Subcutaneous abdominal adipose tissue (tissue), 5 donors: ENCODE data around the gene ANKLE2.
A peak's percentile ranks its signal among the peaks of the same experiment; 100 is the strongest.
"Not testable (repeated sequence)": the region's sequence is repeated elsewhere in the genome, so short reads cannot be mapped to it uniquely, and the experiment has no call there.

Source experiments
- H3K27ac ChIP-seq: one replicate; pipeline ENCODE4 v1.7.0; 2013; ENCODE audit warnings: low read depth, mild to moderate bottlenecking, inconsistent platforms, low read length, moderate library complexity
- H3K27me3 ChIP-seq, 5 donors: one replicate each; pipeline ENCODE4 v1.7.0; 2013; ENCODE audit warnings: low read length in 5 of 5, inconsistent platforms in 1 of 5; ENCODE audit not compliant: control insufficient read depth in 5 of 5, insufficient read depth in 4 of 5
- H3K36me3 ChIP-seq, 5 donors: one replicate each; pipeline ENCODE4 v1.7.0; 2013; ENCODE audit warnings: low read length in 5 of 5; ENCODE audit not compliant: control insufficient read depth in 5 of 5, insufficient read depth in 5 of 5
- H3K4me1 ChIP-seq, 5 donors: one replicate each; pipeline ENCODE4 v1.7.0; 2013; ENCODE audit warnings: low read length in 5 of 5, mild to moderate bottlenecking in 3 of 5, moderate library complexity in 1 of 5; ENCODE audit not compliant: control insufficient read depth in 5 of 5, insufficient read depth in 5 of 5
- H3K4me3 ChIP-seq, 5 donors: one replicate each; pipeline ENCODE4 v1.7.0; 2013; ENCODE audit warnings: low read length in 5 of 5, low read depth in 1 of 5
- H3K9ac ChIP-seq, 5 donors: one replicate each; pipeline ENCODE4 v1.7.0; 2013; ENCODE audit warnings: low read length in 5 of 5, mild to moderate bottlenecking in 4 of 5, moderate library complexity in 3 of 5
- H3K9me3 ChIP-seq, 5 donors: one replicate each; pipeline ENCODE4 v1.7.0; 2013; ENCODE audit warnings: low read length in 5 of 5; ENCODE audit not compliant: control insufficient read depth in 5 of 5
- donor health status: healthy.
- donor health status: healthy.
- donor health status: healthy.
- donor health status: healthy.
- donor health status: healthy.

Gene ANKLE2

GRCh38 chr12:132761032-132761920 lies at the start of gene ANKLE2:
ANKLE2 (minus strand) TSS chr12:132761832; CDS start chr12:132761798, 34 bp downstream.
- Histone ChIP-seq H3K9me3 (no peaks in the 10 kb centered on the region), H3K27ac (peak within 1 kb of the TSS; percentile 95), H3K9ac (peak within 1 kb of the TSS; percentile 65 to 93 (median 90)), H3K36me3 (peaks cover 0 to 20% (median 0%) of the 10 kb centered on the region in 5 donors), H3K4me1 (peaks cover 5 to 28% (median 25%) of the 10 kb centered on the region in 5 donors), H3K27me3 (no peaks in the 10 kb centered on the region), H3K4me3 (peak within 1 kb of the TSS; percentile 75 to 92 (median 80))

DNA sequence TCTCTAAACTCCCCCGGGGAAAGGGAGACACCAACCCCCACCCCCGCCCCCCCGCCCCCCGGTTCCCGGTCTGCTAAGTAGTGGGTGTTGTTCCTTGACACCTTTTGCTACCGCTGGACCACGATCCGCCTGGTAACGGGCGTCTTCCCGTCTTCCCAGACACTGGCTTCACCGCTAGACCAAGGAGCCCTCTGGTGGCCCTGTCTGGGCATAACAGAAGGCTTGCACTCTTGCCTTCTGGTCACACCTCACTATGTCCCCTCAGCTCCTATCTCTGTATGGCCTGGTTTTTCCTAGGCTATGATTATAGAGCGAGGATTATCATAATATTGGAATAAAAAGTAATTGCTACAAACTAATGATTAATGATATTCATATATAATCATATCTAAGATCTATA lies 47.8 kb upstream of the ANKLE2 start:
- H3K27me3 ChIP-seq, H3K9me3 ChIP-seq, H3K4me1 ChIP-seq, H3K4me3 ChIP-seq, H3K27ac ChIP-seq, H3K9ac ChIP-seq: not testable (repeated sequence)
- H3K36me3 ChIP-seq, result peaks cover 12 to 82% (median 58%) of the 10 kb centered on the region in 5 donors

GRCh38 chr12:132807295-132808092 lies 45.9 kb upstream of the ANKLE2 start:
- Histone ChIP-seq H3K9me3 (no peaks in the 10 kb centered on the region), H3K27me3 (no peaks in the 10 kb centered on the region), H3K36me3 (peaks cover 8 to 82% (median 58%) of the 10 kb centered on the region in 5 donors), H3K9ac (no peak overlapping the region), H3K27ac (no peak overlapping the region), H3K4me1 (peaks cover 0 to 14% (median 12%) of the 10 kb centered on the region in 5 donors), H3K4me3 (no peak overlapping the region)

DNA sequence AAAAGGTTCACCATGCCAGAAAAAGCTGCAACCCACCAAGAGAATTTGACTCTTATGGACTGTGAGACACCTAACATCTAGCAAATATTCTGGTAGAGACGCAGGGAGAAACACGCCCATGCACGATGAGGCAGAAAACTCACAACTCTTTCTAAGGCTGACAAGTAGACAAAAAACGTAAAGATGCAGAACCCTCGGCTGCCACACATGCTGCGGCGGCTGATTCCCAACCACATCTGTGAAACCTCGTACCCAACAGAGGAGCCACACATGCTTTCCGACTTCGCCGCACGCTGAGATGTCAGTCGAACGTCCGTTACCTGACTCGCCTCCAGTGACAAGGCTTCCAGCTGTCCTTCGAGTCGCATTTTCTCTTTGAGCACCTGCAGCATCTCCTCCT lies 45.2 kb upstream of the ANKLE2 start:
- Histone ChIP-seq H3K36me3 (peaks cover 3 to 81% (median 56%) of the 10 kb centered on the region in 5 donors), H3K27me3 (no peaks in the 10 kb centered on the region)

DNA sequence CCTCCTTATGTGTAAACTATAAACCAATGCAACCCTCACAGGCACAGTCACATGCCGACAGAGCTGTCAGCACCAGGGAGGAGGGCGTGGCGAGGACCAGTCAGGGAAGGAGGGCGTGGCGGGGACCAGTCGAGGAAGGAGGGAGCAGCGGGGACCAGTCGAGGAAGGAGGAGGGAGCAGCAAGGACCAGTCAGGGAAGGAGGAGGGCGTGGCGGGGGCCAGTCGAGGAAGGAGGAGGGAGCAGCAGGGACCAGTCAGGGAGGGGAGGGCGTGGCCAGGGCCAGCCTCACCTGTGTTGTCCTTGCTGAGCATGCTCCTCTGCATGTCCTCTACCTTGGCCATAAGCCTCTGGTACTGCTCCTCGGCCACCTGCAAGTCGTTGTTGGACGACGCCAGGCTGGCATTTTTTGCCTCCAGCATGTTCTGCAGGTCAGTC lies 42.8 kb upstream of the ANKLE2 start:
- no peak overlapping the region for H3K27ac ChIP-seq
- peaks cover 3 to 87% (median 76%) of the 10 kb centered on the region in 5 donors for H3K36me3 ChIP-seq
- H3K4me3 ChIP-seq, result no peak overlapping the region
- no peak overlapping the region for H3K9ac ChIP-seq
- H3K4me1 ChIP-seq, result peaks cover 0 to 14% (median 12%) of the 10 kb centered on the region in 5 donors
- H3K27me3 ChIP-seq, result no peaks in the 10 kb centered on the region
- H3K9me3 ChIP-seq, result no peaks in the 10 kb centered on the region

More for the DNA sequence above, 45.2 kb upstream of the ANKLE2 start:
- Histone ChIP-seq H3K4me3 (no peak overlapping the region), H3K9ac (no peak overlapping the region), H3K27ac (no peak overlapping the region), H3K9me3 (no peaks in the 10 kb centered on the region), H3K4me1 (peaks cover 0 to 14% (median 12%) of the 10 kb centered on the region in 5 donors)

- Histone ChIP-seq H3K9me3 (no peaks in the 10 kb centered on the region), H3K9ac (no peak overlapping the region), H3K27me3 (no peaks in the 10 kb centered on the region), H3K4me1 (peaks cover 0 to 14% (median 12%) of the 10 kb centered on the region in 5 donors), H3K27ac (no peak overlapping the region), H3K4me3 (no peak overlapping the region), H3K36me3 (peaks cover 3 to 90% (median 82%) of the 10 kb centered on the region in 5 donors)
Measured at GRCh38 chr12:132803888-132804287, 42.3 kb upstream of the ANKLE2 start.

GRCh38 chr12:132803125-132803524 lies 41.5 kb upstream of the ANKLE2 start:
- H3K27ac ChIP-seq, result no peak overlapping the region
- H3K27me3 ChIP-seq, result no peaks in the 10 kb centered on the region
- no peak overlapping the region for H3K4me3 ChIP-seq
- H3K36me3 ChIP-seq, result peaks cover 3 to 90% (median 82%) of the 10 kb centered on the region in 5 donors
- H3K4me1 ChIP-seq, result peaks cover 0 to 14% (median 12%) of the 10 kb centered on the region in 5 donors
- no peak overlapping the region for H3K9ac ChIP-seq
- no peaks in the 10 kb centered on the region for H3K9me3 ChIP-seq

- no peaks in the 10 kb centered on the region for H3K9me3 ChIP-seq
- H3K4me1 ChIP-seq, result peaks cover 0 to 14% (median 12%) of the 10 kb centered on the region in 5 donors
- H3K36me3 ChIP-seq, result peaks cover 3 to 92% (median 85%) of the 10 kb centered on the region in 5 donors
- H3K27me3 ChIP-seq, result no peaks in the 10 kb centered on the region
- H3K9ac ChIP-seq, result no peak overlapping the region
- H3K27ac ChIP-seq, result no peak overlapping the region
- no peak overlapping the region for H3K4me3 ChIP-seq
Measured at GRCh38 chr12:132801741-132802140, 40.1 kb upstream of the ANKLE2 start.

DNA sequence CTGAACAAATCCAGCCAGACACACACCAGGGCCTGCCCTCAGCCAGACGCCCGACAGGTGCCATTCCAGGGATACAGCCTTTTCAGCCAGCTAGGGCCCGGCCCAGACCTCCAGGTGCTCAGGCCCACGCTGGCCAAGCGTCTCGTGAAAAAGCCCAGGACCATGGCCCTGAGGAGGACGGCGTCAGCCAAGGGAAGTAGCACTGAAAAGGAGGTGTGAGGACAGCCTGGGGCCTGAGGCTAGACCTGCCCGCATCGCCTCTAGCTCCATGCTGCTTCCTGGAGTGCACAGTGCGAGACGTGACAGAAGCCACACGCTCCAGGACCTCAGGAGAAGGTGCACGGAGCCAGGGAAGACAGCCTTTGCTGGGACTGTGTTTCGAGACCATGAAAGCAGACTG lies 37.2 kb upstream of the ANKLE2 start:
- Histone ChIP-seq H3K4me1 (peaks cover 0 to 5% (median 3%) of the 10 kb centered on the region in 5 donors), H3K27ac (no peak overlapping the region), H3K9ac (no peak overlapping the region), H3K9me3 (no peaks in the 10 kb centered on the region), H3K36me3 (peaks cover 4 to 96% (median 85%) of the 10 kb centered on the region in 5 donors), H3K4me3 (no peak overlapping the region), H3K27me3 (no peaks in the 10 kb centered on the region)
